GM18505 (cell line): ENCODE data around the gene ZNF536.

Source experiments
- ATAC-seq: cut with Tn5 transposase; IDR thresholded peaks from one replicate; pipeline ENCODE4 v1.9.1; 2021; ENCODE audit not compliant: unreplicated experiment
- POLR2A ChIP-seq: IDR thresholded peaks from 4 replicates; pipeline ENCODE4 v1.6.1; 2011; ENCODE audit warnings: borderline replicate concordance; ENCODE audit not compliant: insufficient read depth, insufficient read length; ENCODE audit errors: extremely low read depth

Gene ZNF536

GRCh38 chr19:30530751-30531150 lies 158.6 kb downstream of the ZNF536 start:
- no peak for ATAC-seq
- no peak for TF ChIP-seq POLR2A

GRCh38 chr19:30535011-30535410 lies 162.8 kb downstream of the ZNF536 start:
- no peak for ATAC-seq
- no peak for TF ChIP-seq POLR2A

GRCh38 chr19:30536975-30537374 lies 164.8 kb downstream of the ZNF536 start:
- no peak for TF ChIP-seq POLR2A
- ATAC-seq = no peak

- TF ChIP-seq POLR2A = no peak
Observed at GRCh38 chr19:30539315-30539714, 167.1 kb downstream of the ZNF536 start.

GRCh38 chr19:30539981-30540380 lies 167.8 kb downstream of the ZNF536 start:
- no peak for TF ChIP-seq POLR2A
- no peak for ATAC-seq

More at GRCh38 chr19:30539315-30539714, 167.1 kb downstream of the ZNF536 start:
- no peak for ATAC-seq

GRCh38 chr19:30540761-30541160 lies 168.6 kb downstream of the ZNF536 start:
- no peak for TF ChIP-seq POLR2A
- no peak for ATAC-seq

GRCh38 chr19:30541575-30541974 lies 169.4 kb downstream of the ZNF536 start:
- no peak for ATAC-seq
- no peak for TF ChIP-seq POLR2A

- no peak for ATAC-seq
- TF ChIP-seq POLR2A = no peak
Observed at GRCh38 chr19:30543243-30543945, 171.2 kb downstream of the ZNF536 start.

- no peak for TF ChIP-seq POLR2A
- ATAC-seq = no peak
Observed at GRCh38 chr19:30545752-30546151, 173.6 kb downstream of the ZNF536 start.

- no peak for ATAC-seq
- no peak for TF ChIP-seq POLR2A
Observed at GRCh38 chr19:30546332-30546731, 174.1 kb downstream of the ZNF536 start.

- no peak for ATAC-seq
- TF ChIP-seq POLR2A = no peak
Observed at GRCh38 chr19:30547246-30547645, 175.1 kb downstream of the ZNF536 start.

- no peak for TF ChIP-seq POLR2A
- ATAC-seq = no peak
Observed at GRCh38 chr19:30549151-30549550, 177.0 kb downstream of the ZNF536 start.

- no peak for TF ChIP-seq POLR2A
- no peak for ATAC-seq
Observed at GRCh38 chr19:30551271-30551670, 179.1 kb downstream of the ZNF536 start.

GRCh38 chr19:30552593-30552992 lies 180.4 kb downstream of the ZNF536 start:
- ATAC-seq = no peak
- TF ChIP-seq POLR2A = no peak
